CD4-positive, CD25-positive, alpha-beta regulatory T cell (primary cell): ENCODE measurements around the gene RNASE11. TPM values are rescaled to one million over a fixed set of nuclear protein-coding genes. Genes with fewer than 3 reads are reported as not detected.

Source experiments
- ATAC-seq, 2 donors: fragments of 150-1000 bp; cut with Tn5 transposase; one replicate each; pipeline ENCODE4 v1.10.0; 2021; ENCODE audit warnings: low read depth in 2 of 2, moderate number of reproducible peaks in 2 of 2, moderate library complexity in 1 of 2
- DNase-seq, 3 donors: peaks; one replicate each; pipeline versions ENCODE4 v3.0.0 to v3.0.0-alpha.2; 2012 to 2022; ENCODE audit warnings: mixed read lengths in 1 of 3
- H3K27ac ChIP-seq: one replicate; pipeline ENCODE4 v1.7.0; 2013; ENCODE audit warnings: mild to moderate bottlenecking, low read length; ENCODE audit not compliant: insufficient read depth, poor library complexity, severe bottlenecking
- H3K27me3 ChIP-seq: one replicate; pipeline ENCODE4 v1.7.0; 2013; ENCODE audit warnings: low read length; ENCODE audit not compliant: control insufficient read depth, insufficient read depth
- H3K36me3 ChIP-seq: one replicate; pipeline ENCODE4 v1.7.0; 2013; ENCODE audit warnings: mild to moderate bottlenecking, low read length, moderate library complexity; ENCODE audit not compliant: control insufficient read depth, insufficient read depth
- H3K4me1 ChIP-seq: 2 replicates; pipeline ENCODE4 v1.7.0; 2013; ENCODE audit warnings: mild to moderate bottlenecking, low read length; ENCODE audit not compliant: insufficient read depth, control insufficient read depth, poor library complexity, severe bottlenecking
- H3K4me3 ChIP-seq: one replicate; pipeline ENCODE4 v1.7.0; 2013; ENCODE audit warnings: low read depth, mild to moderate bottlenecking, low read length, moderate library complexity
- H3K9me3 ChIP-seq, 2 experiments: 1 replicate in 1 of 2; 2 replicates in 1 of 2; pipeline ENCODE4 v1.7.0; 2013; ENCODE audit warnings: low read length in 2 of 2, mild to moderate bottlenecking in 1 of 2, moderate library complexity in 1 of 2; ENCODE audit not compliant: control insufficient read depth in 2 of 2
- H3K27ac Mint-ChIP-seq, 3 donors: one replicate each; pipeline ENCODE4 v1.8.0; 2020 to 2022; ENCODE audit warnings: mild to moderate bottlenecking in 3 of 3, mixed read lengths in 3 of 3, moderate library complexity in 2 of 3
- H3K27me3 Mint-ChIP-seq: one replicate; pipeline ENCODE4 v1.8.0; 2022; ENCODE audit warnings: mild to moderate bottlenecking, mixed read lengths
- H3K36me3 Mint-ChIP-seq: one replicate; pipeline ENCODE4 v1.8.0; 2020; ENCODE audit warnings: mixed read lengths
- H3K4me1 Mint-ChIP-seq, 4 donors: one replicate each; pipeline ENCODE4 v1.8.0; 2020 to 2022; ENCODE audit warnings: mixed read lengths in 4 of 4, mild to moderate bottlenecking in 1 of 4
- H3K4me3 Mint-ChIP-seq, 4 donors: one replicate each; pipeline ENCODE4 v1.8.0; 2020 to 2022; ENCODE audit warnings: mild to moderate bottlenecking in 4 of 4, mixed read lengths in 4 of 4, moderate library complexity in 3 of 4
- H3K9me3 Mint-ChIP-seq, 7 donors: one replicate each; pipeline ENCODE4 v1.8.0; 2020 to 2022; ENCODE audit warnings: mixed read lengths in 7 of 7, mild to moderate bottlenecking in 3 of 7, moderate library complexity in 2 of 7
- polyA plus RNA-seq, 4 donors: library from polyadenylated mRNA; unstranded; fragments of 300-500 nt; fragmentation: Illumina TruSeq; gene quantifications; one replicate each; pipeline ENCODE4 v1.2.3, GENCODE V29; 2021
- total RNA-seq: library from RNA; stranded (reverse); gene quantifications from one replicate; pipeline ENCODE4 v1.2.3, GENCODE V29; 2022

RNASE11 gene
- total and polyA plus RNA-seq, 5 donors from 2014 or later: not detected

DNA sequence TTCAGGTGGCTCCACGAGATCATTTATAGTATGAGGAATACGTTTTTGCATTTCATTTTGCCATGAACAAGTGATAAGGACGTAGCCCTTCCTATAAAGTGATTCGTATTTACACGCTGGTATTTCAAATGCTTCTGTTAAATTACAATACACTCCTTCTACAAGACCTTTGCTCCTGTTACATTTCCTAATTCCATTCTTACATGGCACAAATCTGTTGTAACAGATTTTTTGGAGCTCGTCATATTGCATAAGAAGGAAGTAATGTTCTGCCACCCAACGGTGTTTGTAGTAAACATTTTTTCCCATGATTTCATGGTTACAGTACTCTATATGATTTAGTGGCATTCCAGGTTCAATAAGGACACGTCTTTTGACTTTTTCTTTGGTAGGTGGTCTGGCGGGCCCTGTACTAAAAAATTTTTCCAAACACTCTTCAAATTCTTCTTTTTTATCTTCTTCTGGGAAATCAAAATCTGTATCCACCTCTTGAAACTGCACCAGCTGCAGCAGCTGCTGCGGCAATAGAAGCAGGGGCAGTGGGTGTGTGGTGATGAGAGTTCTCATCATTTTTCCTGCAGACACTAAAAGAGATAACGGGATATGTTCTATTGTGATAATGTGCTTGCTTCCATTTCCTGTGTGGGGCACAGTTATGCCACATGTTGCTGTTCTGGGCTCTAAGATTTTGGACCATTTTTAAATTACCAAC, 31.1 kb downstream of the RNASE11 start:
- H3K9me3 Mint-ChIP-seq: peaks cover 0 to 4% (median 0%) of the 10 kb centered on the region in 7 donors
- H3K9me3 ChIP-seq: no peaks in the 10 kb centered on the region
- peaks cover 12% of the 10 kb centered on the region for H3K27me3 Mint-ChIP-seq
- DNase-seq (no peak), ATAC-seq (no peak)
- no peak overlapping the region for H3K27ac ChIP-seq
- no peaks in the 10 kb centered on the region for H3K36me3 ChIP-seq
- no peak overlapping the region for H3K27ac Mint-ChIP-seq
- no peaks in the 10 kb centered on the region for H3K4me1 ChIP-seq
- no peaks in the 10 kb centered on the region for H3K27me3 ChIP-seq
- no peaks in the 10 kb centered on the region for H3K4me1 Mint-ChIP-seq
- no peak overlapping the region for H3K4me3 Mint-ChIP-seq
- H3K4me3 ChIP-seq: no peak overlapping the region
- no peaks in the 10 kb centered on the region for H3K36me3 Mint-ChIP-seq

DNA sequence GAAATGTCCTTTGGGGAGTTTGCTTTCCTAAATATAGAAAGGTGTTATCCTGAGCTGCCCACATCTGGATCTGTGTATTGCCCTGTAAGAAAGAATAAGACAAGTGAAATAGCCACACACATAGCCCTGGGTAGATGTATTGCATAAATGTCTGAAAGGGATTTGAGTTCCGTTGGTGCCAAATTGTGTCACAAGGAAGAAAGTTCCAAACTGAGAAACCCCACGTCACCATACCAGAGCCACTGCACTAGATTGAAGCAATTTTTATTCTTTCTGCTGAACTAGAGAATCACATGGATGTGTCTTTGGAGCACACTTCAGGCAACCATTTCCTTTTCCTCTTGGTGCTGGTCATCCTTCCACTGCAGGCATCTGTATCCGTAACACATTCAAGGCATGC, 32.0 kb downstream of the RNASE11 start:
- H3K27me3 ChIP-seq: no peaks in the 10 kb centered on the region
- no peaks in the 10 kb centered on the region for H3K36me3 Mint-ChIP-seq
- peak overlapping the region in 1 of 3 donors; percentile 39 for H3K27ac Mint-ChIP-seq
- no peaks in the 10 kb centered on the region for H3K4me1 ChIP-seq
- peaks cover 0 to 4% (median 0%) of the 10 kb centered on the region in 7 donors for H3K9me3 Mint-ChIP-seq
- peaks cover 12% of the 10 kb centered on the region for H3K27me3 Mint-ChIP-seq
- H3K36me3 ChIP-seq: no peaks in the 10 kb centered on the region
- H3K4me1 Mint-ChIP-seq: no peaks in the 10 kb centered on the region
- H3K4me3 Mint-ChIP-seq: no peak overlapping the region
- H3K9me3 ChIP-seq: no peaks in the 10 kb centered on the region
- DNase-seq: no peak
- H3K27ac ChIP-seq: no peak overlapping the region
- no peak overlapping the region for H3K4me3 ChIP-seq
- ATAC-seq: no peak

DNA sequence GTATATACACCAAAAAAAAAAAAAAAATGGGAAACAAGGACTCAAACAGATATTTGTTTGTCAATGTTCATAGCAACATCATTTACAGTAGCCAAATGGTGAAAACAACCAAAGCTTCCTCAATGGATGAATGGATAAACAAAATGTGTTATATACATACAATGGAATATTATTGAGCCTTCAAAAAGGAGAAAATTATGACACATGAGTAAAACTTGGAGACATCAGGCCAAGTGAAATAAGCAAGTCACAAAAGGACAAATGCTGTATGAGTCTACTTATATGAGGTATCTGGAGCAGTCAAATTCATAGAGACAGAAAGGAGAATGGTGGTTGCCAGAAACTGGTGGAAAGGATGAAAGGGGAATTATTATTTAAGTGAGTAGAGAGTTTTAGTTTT, 34.8 kb downstream of the RNASE11 start:
- Mint-ChIP-seq H3K27ac (no peak overlapping the region), H3K36me3 (no peaks in the 10 kb centered on the region), H3K4me3 (no peak overlapping the region), H3K9me3 (peaks cover 0 to 4% (median 0%) of the 10 kb centered on the region in 7 donors), H3K4me1 (no peaks in the 10 kb centered on the region), H3K27me3 (peaks cover 21% of the 10 kb centered on the region)
- ATAC-seq (no peak), DNase-seq (no peak)
- Histone ChIP-seq H3K36me3 (no peaks in the 10 kb centered on the region), H3K27ac (no peak overlapping the region), H3K4me1 (no peaks in the 10 kb centered on the region), H3K4me3 (no peak overlapping the region), H3K9me3 (no peaks in the 10 kb centered on the region), H3K27me3 (peaks cover 4% of the 10 kb centered on the region)

DNA sequence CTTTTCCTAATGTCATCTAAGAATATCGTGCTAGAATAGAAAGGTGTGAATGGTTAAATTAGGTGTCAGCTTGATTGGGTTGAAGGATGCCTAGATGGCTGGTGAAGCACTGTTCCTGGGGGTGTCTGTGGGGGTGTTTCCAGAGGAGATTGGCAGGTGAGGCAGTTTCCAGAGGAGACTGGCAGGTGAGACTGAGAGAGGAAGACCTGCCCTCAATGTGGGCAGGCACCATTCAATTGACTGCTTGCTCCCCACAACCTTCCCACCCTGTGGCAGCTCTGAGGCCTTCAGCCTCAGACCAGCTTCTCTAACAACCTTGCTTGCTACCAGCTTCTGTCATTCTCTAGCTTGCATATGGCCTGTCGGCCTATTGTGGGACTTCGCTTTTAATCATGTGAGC, 36.2 kb downstream of the RNASE11 start:
- H3K4me1 ChIP-seq: no peaks in the 10 kb centered on the region
- H3K27ac Mint-ChIP-seq: no peak overlapping the region
- no peak overlapping the region for H3K27ac ChIP-seq
- H3K4me1 Mint-ChIP-seq: no peaks in the 10 kb centered on the region
- no peaks in the 10 kb centered on the region for H3K9me3 ChIP-seq
- ATAC-seq (no peak), DNase-seq (no peak)
- peaks cover 6% of the 10 kb centered on the region for H3K27me3 ChIP-seq
- no peaks in the 10 kb centered on the region for H3K36me3 Mint-ChIP-seq
- H3K27me3 Mint-ChIP-seq: peaks cover 23% of the 10 kb centered on the region
- peaks cover 0 to 4% (median 0%) of the 10 kb centered on the region in 7 donors for H3K9me3 Mint-ChIP-seq
- no peak overlapping the region for H3K4me3 Mint-ChIP-seq
- no peaks in the 10 kb centered on the region for H3K36me3 ChIP-seq
- H3K4me3 ChIP-seq: no peak overlapping the region

DNA sequence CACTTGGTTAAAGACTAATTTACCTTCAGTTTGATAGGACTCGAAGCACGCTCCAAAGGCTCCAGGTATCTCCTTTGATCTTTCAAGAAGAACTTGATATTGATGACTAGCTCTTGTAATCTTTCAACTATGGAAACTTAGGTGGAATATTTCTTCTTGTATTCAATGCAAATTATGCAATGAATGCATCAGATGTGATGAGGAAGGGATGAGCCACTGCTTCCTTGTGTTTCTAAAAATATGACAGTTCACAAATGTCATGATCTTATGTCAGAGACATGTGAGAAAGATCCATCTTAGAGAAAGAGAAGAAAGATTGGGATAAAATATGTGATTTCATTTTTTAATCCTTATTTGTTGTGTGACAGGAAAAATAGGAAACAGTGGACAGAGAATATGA, 36.9 kb downstream of the RNASE11 start:
- no peak for ATAC-seq

DNA sequence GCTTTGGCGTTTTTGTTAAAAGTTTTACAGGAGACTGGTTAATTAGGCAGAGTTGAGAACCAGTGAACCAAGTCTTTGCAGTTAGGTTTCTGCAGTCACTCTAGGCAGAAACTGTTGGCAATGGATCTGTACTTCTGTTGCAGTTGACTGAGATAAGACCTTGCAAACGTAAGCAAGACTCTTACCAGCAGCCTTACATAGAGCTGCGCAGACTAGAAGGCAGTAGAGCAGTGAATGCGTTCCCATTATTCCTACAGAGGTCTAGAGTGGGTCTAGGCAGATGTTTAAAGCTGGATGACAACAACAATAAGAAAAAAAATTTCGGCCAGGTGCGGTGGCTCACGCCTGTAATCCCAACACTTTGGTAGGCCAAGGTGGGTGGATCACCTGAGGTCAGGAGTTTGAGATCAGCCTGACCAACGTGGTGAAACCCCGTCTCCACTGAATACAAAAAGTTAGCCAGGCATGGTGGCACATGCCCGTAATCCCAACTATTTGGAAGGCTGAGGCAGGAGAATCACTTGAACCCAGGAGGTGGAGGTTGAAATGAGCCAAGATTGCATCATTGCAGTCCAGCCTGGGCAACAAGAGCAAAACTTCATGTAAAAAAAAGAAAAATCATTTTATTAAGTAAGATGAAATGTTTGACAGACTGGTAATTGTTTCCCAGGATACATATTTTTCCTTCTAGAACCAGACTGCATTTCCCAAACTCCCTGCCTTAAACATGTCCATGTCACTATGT, 39.2 kb downstream of the RNASE11 start:
- H3K27me3 Mint-ChIP-seq: peaks cover 41% of the 10 kb centered on the region
- H3K9me3 Mint-ChIP-seq: peaks cover 0 to 4% (median 0%) of the 10 kb centered on the region in 7 donors
- DNase-seq (no peak), ATAC-seq (no peak)
- no peaks in the 10 kb centered on the region for H3K36me3 Mint-ChIP-seq
- H3K27ac Mint-ChIP-seq: no peak overlapping the region
- no peak overlapping the region for H3K4me3 ChIP-seq
- no peaks in the 10 kb centered on the region for H3K4me1 Mint-ChIP-seq
- no peaks in the 10 kb centered on the region for H3K36me3 ChIP-seq
- H3K4me1 ChIP-seq: no peaks in the 10 kb centered on the region
- H3K9me3 ChIP-seq: no peaks in the 10 kb centered on the region
- H3K4me3 Mint-ChIP-seq: no peak overlapping the region
- no peak overlapping the region for H3K27ac ChIP-seq
- H3K27me3 ChIP-seq: peaks cover 8% of the 10 kb centered on the region

More for the DNA sequence above, 36.9 kb downstream of the RNASE11 start:
- Mint-ChIP-seq H3K4me1 (no peaks in the 10 kb centered on the region), H3K27ac (no peak overlapping the region), H3K27me3 (peaks cover 28% of the 10 kb centered on the region), H3K4me3 (no peak overlapping the region), H3K9me3 (peaks cover 0 to 4% (median 0%) of the 10 kb centered on the region in 7 donors), H3K36me3 (no peaks in the 10 kb centered on the region)
- Histone ChIP-seq H3K36me3 (no peaks in the 10 kb centered on the region), H3K4me3 (no peak overlapping the region), H3K9me3 (no peaks in the 10 kb centered on the region), H3K27me3 (peaks cover 8% of the 10 kb centered on the region), H3K4me1 (no peaks in the 10 kb centered on the region), H3K27ac (no peak overlapping the region)
- DNase-seq: no peak

DNA sequence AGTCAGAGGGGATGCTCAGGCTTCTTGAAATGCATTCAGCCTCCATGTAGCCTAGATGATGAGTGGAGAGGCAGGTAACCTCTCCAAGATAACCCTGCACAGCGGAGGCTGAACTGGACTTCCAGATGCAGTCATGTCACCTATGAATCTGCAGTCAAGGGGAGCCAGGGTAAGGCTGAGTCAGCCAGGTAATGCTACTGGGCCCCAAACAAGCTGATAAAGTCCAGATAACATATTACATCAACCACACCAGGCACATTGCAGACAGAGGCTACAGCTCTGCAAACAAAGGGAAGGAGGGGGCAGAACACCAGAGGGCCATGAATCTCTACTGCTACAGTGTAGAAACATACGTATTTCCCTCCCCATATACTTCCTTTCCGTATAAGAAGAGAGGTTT, 40.9 kb downstream of the RNASE11 start:
- peaks cover 42% of the 10 kb centered on the region for H3K27me3 Mint-ChIP-seq
- no peaks in the 10 kb centered on the region for H3K4me1 Mint-ChIP-seq
- Histone ChIP-seq H3K36me3 (no peaks in the 10 kb centered on the region), H3K27ac (no peak overlapping the region), H3K27me3 (peaks cover 11% of the 10 kb centered on the region), H3K9me3 (no peaks in the 10 kb centered on the region), H3K4me1 (no peaks in the 10 kb centered on the region), H3K4me3 (no peak overlapping the region)
- DNase-seq (no peak), ATAC-seq (no peak)
- H3K36me3 Mint-ChIP-seq: no peaks in the 10 kb centered on the region
- H3K9me3 Mint-ChIP-seq: no peaks in the 10 kb centered on the region
- no peak overlapping the region for H3K4me3 Mint-ChIP-seq
- no peak overlapping the region for H3K27ac Mint-ChIP-seq

DNA sequence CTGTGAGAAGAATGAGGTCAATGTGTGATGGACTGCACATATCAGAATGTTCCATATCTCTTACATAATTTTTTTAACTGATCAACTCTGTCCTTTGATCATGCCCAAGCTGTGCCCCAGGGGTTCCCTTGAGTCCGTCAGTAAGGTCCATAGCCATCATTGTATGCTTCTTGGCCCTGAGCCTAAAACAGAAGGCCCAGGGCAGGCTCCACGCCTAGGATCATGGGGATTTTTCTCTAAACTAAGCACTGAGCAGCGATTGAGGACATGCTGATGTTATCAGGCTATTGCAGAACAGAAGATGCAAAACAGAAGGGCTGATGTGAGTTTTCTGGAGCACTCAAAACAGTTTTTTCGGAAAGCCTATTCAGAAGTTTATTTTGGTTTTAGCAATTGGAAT, 47.9 kb downstream of the RNASE11 start:
- Histone ChIP-seq H3K36me3 (no peaks in the 10 kb centered on the region), H3K9me3 (no peaks in the 10 kb centered on the region), H3K27ac (no peak overlapping the region), H3K4me1 (no peaks in the 10 kb centered on the region), H3K4me3 (no peak overlapping the region), H3K27me3 (peaks cover 7% of the 10 kb centered on the region)
- Mint-ChIP-seq H3K4me3 (no peak overlapping the region), H3K27me3 (peaks cover 36% of the 10 kb centered on the region), H3K4me1 (no peaks in the 10 kb centered on the region), H3K27ac (no peak overlapping the region), H3K36me3 (no peaks in the 10 kb centered on the region), H3K9me3 (no peaks in the 10 kb centered on the region)
- ATAC-seq (no peak), DNase-seq (no peak)
